Dermis microvascular lymphatic vessel endothelial cell (primary cell): ENCODE results near the gene PBX1. TPM values are rescaled to one million over a fixed set of nuclear protein-coding genes. Genes with fewer than 3 reads are reported as not detected.
"Not testable (repeated sequence)": the region's sequence is repeated elsewhere in the genome, so short reads cannot be mapped to it uniquely, and the experiment has no call there.

Experiments
- DNase-seq, 2 donors: peaks; one replicate each; pipeline versions ENCODE4 v3.0.0 to v3.0.0-alpha.2; 2010; ENCODE audit warnings: low read depth in 2 of 2
- total RNA-seq: library from RNA; depleted of rRNA; stranded (reverse); fragments of >200 nt; gene quantifications from 2 replicates; pipeline ENCODE4 v1.2.1, GENCODE V29; 2014

Gene PBX1
- total RNA-seq, 1 donor from 2014 or later = 0.39 TPM

DNA sequence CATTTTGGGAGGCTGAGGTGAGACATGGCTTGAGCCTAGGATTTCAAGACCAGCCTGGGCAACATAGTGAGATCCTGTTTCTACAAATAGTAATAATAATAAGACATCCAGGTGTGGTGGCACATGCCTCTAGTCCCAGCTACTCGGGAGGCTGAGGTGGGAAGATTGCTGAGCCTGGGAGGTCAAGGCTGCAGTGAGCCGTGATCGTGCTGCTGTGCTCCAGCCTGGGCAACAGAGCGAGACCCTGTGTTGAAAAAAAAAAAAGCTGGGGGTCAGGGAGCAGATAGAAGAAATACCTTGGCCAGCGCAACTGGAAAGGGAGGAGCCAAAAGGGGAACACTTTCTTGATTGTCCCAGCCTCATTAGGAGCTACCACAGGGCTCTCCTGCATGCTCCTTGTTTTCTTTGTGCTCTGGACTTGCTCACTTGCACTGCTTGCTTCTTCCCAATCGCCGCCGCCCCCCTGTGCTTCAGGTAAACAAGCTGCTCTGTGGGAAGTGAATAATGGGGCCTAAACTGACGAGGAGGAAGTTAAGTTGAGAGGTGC, 31.1 kb downstream of the PBX1 start:
- DNase-seq = no peak

DNA sequence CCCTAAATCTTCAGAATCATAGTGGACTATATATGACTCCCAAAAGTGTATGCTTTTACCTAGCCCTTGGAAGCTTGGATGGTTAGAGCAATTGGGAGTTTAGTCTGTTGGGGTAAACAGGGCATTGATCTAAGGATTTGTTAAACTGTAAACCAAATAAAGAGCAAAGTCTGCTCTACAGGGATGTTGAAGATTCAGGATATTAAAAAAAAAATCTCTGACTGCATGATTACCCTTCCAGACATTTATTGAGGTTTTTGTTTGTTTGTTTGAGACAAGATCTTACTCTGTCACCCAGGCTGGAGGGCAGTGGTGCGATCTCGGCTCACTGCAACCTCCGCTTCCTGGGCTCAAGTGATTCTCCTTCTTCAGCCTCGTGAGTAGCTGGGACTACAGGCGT, 31.6 kb downstream of the PBX1 start:
- DNase-seq = no peak

DNA sequence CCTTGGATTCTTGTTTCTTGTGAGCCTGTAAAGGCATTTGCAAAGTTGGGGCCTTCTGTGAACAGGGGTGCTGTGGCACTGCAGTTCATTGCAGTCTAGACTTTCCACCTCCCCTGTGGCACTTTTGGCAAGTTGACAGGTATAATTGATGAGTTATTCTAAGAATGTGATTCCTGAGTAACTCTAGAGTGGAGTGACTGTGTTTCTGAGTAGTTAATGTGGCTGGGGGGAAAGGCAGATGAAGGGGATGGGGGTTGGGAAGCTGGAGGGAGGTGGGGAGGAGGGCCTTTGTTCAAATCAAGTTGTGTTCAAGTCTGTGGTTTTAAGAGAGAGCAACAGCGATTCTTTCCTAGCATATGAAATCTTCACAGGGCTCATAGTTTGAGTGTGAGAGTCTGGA, 32.9 kb downstream of the PBX1 start:
- no peak for DNase-seq

DNA sequence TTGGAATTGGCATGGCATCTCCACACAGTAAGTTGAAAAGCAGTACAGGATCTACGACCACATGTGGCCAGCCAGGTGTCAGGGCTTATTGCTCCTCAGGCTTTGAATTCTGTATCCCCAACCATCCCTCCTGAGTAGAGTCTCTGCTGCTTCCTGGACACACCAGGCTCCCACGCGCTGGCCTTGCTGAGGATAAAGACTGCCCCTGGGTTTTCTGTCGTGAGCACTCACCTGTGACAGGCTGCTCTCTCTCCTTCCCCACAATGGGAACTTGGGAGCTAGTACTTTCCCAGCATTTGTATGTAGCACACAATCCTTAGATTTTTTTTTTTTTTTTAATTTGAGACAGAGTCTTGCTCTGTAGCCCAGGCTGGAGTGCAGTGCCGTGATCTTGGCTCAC, 33.6 kb downstream of the PBX1 start:
- no peak for DNase-seq

DNA sequence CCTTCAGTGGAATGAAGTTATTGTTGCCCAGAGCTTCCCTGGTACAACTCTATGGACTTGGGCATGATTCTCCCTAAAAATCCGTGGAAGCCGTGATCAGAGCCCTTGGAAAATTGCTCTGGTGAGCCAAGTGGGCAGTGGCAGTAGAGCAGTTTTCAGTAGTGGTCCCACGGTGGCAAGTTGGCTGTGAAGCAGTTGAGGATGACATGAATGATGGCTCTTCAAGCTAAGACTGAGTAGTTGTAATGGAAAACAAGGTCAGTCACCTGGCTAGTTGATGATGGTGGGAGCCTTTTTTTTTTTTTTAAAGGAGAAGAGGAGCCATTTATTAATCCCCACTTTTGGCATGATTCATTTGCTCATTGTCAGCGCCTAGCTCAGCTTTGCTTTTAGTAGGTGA, 36.2 kb downstream of the PBX1 start:
- no peak for DNase-seq

DNA sequence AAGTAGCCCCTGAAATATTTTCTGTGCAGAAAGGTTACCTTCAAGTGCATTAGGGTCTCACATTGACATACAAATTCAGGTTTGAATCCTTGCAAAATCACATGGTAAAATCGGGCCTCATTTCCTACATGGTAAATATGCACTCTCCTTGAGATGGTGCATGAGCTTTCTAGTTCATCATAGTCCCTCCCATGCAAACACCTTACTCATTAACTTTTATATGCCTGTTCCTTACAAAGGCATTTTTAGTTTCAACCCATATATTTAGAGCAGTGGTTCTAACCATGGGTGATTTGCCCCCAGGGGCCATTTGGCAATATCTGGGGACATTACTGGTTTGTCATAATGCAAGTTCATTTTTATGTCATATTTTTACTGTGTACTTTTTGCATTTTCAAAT, 37.2 kb downstream of the PBX1 start:
- no peak for DNase-seq

DNA sequence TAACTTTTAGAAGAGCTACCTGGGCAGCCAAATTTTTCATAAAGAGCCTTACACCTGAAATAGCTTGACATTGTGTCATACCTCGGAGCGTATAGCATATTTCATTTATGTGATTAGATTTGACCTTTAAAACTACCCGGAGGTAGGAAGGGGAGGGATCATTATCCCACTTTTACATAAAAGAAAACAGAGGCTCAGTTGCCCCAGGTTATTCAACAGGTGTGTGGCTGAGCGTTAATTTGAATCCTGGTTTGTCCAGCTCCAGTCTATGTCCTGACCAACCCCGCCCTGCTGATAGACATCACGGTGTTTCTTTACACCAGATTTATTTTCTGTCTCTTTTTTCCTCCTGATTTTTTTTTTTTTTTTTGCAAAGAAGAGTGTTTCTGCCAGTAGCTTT, 39.7 kb downstream of the PBX1 start:
- no peak for DNase-seq

DNA sequence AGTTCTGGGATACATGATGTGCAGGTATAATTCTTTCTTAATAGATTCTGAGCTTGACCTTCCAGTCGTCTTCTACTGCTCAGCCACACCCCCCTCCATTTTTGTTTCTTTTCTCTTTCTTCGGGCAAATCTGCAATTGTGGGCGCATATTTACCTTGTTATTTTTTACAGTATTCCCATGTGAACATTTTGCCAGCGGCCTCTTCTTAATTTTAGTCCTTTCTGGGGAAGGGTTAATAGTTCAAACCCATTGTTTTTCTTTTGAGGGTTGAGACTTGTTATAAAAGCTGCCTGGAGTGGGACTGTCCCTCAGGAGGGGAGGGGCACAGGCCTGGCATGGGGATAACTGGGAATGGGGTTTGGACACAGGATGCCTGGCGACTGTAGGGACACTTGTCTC, 40.3 kb downstream of the PBX1 start:
- no peak for DNase-seq

DNA sequence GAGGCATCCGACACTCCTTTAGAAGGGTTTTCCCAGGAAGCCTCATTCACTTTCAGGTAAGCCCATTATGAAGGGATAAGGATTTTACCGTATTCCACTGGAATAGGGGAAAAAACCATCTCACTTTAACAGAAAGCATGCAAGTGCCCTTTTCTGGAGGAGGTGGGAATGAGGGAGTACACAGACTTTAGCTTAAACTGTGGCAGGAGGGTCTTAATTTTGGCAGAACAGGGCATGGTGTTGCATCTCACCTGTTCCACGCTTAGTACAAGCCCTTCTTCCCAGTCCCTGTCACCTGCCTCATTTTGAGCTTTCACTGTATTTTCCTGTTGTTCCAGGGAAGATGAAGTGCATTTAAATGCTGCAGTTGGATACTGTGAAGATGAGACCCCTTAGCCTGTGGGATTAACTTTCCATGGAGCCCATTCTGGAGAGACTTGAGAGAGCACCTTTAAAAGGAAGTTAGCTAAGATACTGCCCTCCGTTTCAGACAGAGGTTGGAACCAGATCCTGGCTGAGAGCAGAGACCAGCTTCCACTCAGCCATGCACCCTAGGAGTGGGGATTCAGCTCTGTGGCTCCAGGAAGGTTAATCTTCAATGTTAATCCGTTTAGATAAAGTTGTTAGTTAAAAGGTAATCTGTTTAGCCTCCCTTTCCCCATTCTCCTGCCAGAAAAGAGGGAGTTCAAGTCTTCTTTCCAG, 42.6 kb downstream of the PBX1 start:
- DNase-seq = no peak

DNA sequence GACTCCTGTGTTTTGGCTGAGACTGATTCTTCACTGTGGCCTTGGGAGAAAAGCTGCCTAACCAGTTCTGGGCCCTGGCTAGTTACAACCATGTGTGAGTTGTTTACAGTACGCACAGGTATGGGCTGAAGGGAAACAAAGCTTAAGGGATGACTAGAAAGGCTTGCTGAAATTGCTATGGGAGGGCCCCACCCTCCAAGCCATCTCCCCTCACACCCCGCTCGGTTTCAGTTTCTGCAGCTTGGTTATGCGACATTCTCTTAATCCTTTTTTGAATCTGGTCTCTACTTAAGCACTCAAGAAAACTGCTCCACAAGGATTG, 43.1 kb downstream of the PBX1 start:
- DNase-seq = no peak

DNA sequence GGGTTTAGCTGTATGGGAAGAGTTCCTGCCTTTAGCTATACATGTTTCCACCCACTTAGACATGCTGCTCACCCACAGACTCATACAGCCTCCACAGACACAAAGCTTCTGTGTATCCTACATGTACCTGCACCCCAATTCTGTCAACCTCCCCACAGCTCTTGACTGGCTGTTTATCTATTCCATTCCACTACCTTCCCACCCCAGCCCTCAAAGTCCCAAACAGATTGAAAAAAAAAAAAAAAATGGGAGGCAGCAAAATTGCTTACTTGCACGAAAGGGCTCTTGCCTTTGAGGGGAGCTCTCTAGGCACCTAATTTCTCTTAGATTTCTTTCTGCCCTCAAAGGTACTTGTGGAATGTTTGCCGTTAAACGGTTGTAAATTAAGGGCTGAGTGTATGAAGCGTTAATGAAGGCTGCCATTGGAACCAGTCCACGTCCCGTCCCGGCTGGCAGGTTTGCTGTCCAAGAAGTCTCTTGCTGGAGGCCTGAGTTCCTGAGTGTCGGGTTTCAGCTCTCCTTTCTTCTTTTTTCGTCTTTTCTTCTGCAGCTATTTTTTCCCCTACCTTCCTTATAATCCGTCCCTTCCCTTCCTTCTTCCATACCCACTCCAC, 43.6 kb downstream of the PBX1 start:
- DNase-seq = no peak

DNA sequence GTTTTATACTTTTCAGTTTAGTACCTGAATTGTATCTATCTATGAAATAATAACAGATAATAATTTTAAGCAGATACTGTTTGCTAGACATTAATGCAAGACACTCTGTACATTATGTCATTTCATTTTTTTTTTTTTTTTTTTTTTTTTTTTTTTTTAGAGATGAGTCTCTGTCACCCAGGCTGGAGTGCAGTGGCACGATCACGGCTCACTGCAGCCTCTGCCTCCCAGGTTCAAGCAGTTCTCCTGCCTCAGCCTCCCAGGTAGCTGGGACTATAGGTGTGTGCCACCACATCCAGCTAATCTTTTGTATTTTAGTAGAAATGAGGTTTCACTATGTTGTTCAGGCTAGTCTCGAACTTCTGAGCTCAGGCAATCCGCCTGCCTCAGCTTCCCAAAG, 44.8 kb downstream of the PBX1 start:
- DNase-seq = not testable (repeated sequence)

DNA sequence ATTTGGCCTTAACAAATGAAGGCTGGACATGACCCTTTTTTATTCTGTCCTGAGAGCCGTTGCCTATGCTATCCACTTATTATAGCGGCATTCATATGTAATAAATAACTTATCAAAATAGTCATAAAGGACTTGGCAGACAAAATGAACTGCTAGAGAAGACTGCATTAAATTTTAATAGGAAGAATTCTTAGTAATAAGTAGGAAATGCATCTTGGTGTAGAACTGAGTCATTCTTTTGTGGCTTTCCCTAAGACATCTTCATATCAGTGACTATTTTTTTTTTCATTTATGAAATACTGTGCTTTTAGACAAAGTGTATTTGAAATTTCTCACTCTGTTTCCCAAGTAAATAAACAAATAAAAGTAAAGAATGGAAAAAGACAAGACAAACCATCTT, 45.6 kb downstream of the PBX1 start:
- no peak for DNase-seq

DNA sequence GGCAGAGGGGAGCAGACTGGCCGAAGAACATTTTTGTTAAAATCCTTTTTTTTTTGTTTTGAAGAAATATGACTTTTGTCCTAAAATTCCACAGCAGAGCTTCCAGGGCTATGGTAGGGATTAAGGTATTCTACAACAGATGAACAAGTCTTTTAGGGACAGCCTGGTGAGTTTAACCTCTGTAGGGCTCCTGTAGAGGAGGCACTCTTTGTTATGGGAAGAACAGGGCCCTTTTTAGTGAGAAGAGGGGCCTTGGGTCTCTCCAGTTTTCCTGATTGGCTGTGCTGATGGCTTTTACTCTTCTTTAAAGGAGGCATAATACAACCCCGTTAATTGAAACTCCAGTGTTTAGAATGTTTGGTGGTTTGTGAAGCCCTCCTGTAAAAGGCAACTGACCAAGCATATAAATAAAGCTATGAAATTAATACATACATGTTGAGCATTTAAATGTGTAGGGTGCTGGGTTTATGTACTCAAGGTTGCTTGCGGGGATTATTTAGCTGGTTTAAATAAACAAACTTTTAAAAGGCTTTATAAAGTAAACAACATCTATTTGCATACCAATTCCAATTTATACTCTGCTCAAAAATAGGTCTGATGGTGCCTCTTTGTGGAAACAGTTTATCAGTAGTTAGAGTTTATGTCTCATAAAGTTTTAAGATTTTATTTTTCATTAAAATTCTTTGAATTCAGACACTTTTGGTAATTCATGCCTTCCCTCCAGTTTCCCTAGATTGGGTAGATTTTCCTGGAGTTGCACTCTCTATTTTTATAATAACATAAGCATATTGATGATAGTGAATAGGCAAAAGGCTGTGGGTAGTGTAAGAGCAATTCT, 46.5 kb downstream of the PBX1 start:
- no peak for DNase-seq

DNA sequence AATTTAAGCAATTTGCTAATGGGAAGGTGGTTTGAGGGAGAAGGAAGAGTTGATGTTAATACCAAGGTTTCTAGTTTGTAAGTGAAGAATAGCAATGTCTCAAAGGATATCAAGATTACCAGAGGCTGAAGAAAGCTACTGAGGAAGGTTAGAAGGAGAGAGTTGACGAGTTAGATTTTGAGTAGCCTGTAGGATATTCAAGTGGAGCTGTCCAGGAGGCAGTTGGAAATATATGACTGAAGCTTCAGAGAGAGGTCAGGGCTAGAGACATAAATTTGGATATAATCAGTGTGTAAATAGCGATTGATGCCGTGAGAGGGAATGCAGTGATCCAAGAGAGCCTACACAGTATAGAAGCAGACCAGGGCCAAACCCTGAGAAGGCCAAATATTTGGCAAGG, 48.4 kb downstream of the PBX1 start:
- DNase-seq = no peak

DNA sequence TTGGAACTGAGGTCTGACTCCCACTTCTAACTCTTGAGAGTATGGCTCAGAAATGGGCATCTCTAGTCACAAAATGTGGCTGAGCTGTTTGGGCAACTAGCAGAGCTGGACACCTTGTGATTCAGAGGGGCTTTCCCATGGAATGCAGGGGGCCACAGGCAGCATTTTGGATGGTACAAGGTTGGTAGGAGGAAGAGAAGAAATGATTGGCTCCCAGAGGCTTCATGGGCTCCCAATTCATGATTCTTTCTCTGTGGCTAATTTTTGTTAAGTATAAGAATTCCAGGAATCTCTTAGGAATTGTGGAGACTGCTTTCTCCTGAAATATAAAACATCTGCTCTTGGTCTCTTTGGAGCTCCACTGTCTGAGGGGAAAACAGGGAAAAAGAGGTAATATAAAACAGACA, 49.7 kb downstream of the PBX1 start:
- no peak for DNase-seq

DNA sequence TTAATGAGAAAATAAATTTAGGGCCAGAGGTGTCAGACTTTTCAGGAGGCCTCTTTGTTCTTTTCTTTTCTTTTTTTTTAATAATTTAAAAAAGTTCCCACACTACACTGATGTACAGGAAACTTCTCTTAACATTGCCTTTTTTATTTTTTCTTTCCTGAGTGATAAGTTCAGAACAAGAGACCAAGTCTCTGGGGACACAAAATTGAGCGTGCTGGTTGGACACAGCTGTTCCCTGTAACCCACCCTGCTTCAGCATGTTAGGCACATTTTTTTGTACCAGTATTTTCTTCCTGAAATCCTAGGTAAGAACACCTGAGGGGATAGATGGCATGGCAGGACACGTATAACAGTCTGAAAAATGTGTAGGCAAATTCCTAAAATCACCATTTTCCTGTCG, 50.1 kb downstream of the PBX1 start:
- no peak for DNase-seq

DNA sequence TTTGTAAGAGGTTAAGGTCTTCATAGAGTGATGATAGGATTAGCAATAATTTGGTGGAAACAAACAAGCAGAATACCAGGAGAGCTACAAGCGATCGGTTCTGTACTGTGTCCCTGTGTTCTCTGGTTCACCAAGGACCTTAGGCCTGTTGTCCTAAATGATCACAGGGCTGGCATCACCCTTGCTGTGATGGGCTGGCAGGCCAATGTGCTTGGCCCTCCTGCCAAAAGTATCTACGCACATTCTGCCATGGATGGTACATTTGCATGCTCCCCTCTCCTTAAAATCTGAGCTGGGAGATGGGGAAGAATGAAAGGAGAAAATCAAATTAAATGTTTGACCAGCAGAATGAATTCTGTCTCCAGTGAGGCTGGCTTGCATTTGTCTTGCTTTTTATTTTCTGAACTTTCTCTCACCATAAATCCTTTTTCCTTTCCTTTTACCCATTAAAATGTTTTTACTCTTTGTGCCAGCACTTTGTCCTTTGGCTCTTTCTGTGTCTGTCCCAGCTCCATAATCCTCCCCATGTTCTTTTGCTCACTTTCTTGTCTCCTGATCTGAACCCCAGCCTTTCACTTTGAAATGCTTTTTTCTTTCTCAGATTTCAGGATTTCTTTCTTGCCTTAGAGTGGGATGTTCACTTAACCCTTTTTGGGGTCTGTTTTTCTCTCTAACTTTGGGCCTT, 51.7 kb downstream of the PBX1 start:
- DNase-seq = no peak

DNA sequence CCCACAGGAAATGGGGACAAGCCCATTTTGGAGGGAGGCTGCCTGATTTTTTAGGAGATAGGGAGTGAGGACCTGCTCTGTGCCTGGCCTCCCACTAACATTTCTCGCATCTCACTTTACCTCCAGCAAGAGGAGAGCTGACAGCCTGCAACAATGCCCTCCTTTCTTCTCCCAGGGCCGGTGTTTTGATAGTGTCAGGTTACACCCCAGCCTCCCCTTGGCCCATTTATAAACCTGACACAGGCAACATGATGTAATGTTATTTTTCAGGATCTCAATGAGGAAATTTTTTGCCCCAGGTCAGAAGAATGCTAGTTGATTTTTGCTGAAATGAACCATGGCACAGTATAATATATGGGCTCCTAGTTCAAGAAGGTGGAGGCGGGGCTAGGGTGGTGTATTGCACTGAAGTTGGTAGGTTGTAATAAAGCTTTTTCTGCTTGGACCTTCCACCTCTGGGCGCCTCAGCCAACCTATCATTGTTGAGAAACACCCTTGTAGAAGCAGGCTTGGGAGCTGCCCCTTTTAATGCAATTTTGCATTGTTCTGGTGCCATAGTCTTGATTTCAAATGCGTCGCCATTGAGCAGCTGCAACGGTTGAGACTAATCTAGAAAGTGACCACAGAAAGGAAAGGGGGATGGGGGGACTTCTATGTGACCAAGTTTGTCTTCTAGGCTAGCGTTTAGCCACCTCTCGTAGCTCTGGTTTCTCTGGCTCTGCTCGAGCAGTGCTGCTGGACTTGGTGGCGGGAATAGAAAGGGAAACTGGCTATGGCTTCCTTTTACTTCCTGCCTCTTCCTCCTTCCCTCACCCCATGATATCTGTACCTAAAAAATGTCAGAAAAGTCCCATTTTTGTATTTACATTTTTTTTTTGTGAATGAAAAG, 53.0 kb downstream of the PBX1 start:
- DNase-seq = peak in 1 of 2 donors; percentile 49

DNA sequence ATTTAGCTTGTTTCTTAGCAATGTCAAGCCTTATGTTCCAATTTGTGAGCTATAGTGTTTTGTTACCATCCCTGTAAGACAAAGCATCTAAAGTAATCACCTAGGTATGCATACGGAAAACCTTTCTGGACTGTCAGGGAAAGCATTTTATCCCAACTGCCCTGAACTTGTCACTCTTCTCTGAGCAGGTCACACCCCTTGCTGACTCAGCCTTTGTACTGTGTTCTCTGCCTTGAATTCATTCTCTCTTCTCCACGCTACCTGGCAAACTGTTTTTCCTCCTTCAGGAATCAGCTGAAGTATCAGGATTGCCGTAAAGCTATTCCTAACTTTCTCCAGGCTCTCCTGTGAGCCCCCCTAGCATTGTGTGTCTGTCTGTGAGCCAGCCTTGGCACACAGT, 54.2 kb downstream of the PBX1 start:
- no peak for DNase-seq

DNA sequence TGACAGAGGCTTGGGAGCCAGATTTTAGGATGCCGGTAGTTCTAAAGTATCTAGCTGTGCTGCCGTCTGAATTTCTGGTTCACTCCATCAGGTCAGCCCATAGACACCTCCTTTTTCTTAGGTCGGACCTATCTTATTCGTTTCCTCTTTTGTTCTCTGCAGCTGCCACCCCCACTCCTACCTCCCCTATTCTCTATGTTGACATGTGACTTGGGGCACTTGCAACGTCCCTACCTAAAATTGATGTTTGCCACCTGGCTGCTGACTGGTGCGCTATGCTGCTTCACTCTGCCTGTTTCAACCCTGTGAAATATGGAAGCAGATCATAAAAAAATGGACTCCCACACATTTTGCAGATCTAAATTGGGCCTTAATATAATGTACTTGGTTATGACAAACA, 55.3 kb downstream of the PBX1 start:
- DNase-seq = no peak
